Neural cell (in vitro differentiated cells): Measurements from ENCODE around the gene MED13L.

Source experiments
- EZH2 ChIP-seq: fragments of 200-600, 300-800 bp; shearing (Covaris generic), sonication (generic); IDR thresholded peaks from 2 replicates; pipeline ENCODE4 v1.6.1; 2014; ENCODE audit warnings: antibody characterized with exemption, low read length, borderline replicate concordance, mild to moderate bottlenecking; ENCODE audit not compliant: insufficient read depth, poor library complexity, severe bottlenecking
- TAF1 ChIP-seq: IDR thresholded peaks from 2 replicates; pipeline ENCODE4 v1.6.1; 2012; ENCODE audit warnings: low read depth
- TF ChIP-seq, protein P1 (sequence below): fragments of 450-650 bp; IDR thresholded peaks from 2 replicates; pipeline ENCODE4 v1.5.1; 2014; ENCODE audit warnings: antibody characterized with exemption, mild to moderate bottlenecking, moderate library complexity; ENCODE audit not compliant: poor library complexity, severe bottlenecking

DNA sequence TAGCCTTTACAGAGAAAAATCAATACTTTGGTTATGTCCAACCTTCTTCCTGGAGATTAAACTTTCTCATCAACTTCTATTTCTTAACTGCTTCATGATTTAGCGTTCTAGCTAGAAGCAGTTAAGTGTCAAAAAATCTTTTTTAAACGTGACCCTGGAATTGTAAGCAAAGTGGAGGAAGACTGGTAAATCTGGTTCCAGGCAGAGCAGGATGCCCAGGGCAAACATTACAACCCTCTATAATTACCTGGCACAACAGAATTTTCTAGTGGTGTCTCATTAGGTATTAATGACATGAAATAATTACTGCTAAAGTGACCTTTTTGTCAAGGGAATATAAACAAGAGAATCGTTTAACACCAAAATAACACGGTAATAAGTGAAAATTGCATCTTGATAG lies 320.8 kb downstream of the MED13L start:
- TF ChIP-seq, protein P1, sequence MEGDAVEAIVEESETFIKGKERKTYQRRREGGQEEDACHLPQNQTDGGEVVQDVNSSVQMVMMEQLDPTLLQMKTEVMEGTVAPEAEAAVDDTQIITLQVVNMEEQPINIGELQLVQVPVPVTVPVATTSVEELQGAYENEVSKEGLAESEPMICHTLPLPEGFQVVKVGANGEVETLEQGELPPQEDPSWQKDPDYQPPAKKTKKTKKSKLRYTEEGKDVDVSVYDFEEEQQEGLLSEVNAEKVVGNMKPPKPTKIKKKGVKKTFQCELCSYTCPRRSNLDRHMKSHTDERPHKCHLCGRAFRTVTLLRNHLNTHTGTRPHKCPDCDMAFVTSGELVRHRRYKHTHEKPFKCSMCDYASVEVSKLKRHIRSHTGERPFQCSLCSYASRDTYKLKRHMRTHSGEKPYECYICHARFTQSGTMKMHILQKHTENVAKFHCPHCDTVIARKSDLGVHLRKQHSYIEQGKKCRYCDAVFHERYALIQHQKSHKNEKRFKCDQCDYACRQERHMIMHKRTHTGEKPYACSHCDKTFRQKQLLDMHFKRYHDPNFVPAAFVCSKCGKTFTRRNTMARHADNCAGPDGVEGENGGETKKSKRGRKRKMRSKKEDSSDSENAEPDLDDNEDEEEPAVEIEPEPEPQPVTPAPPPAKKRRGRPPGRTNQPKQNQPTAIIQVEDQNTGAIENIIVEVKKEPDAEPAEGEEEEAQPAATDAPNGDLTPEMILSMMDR, result no peak
- TF ChIP-seq EZH2, result no peak
- no peak for TF ChIP-seq TAF1
